OCI-LY3 (cell line): Measurements from ENCODE around the gene S100A6.

ENCODE experiments used
- H2AFZ ChIP-seq: fragments of 200-600, 300-600 bp; shearing (Covaris generic); 2 replicates; pipeline ENCODE4 v1.6.0; 2014; ENCODE audit warnings: antibody characterized with exemption, low read depth, low read length
- H3K27ac ChIP-seq: fragments of 200-600, 300-600 bp; sonication (generic); 2 replicates; pipeline ENCODE4 v1.5.1; 2014; ENCODE audit warnings: mild to moderate bottlenecking, low read length, moderate library complexity, mixed read lengths
- H3K27me3 ChIP-seq: fragments of 200-600, 300-600 bp; sonication (generic); 2 replicates; pipeline ENCODE4 v1.6.1; 2014; ENCODE audit warnings: low read depth, low read length, mixed read lengths
- H3K36me3 ChIP-seq: fragments of 200-600, 300-600 bp; sonication (generic); replicated peaks from 2 replicates; pipeline ENCODE3; 2014; ENCODE audit warnings: low read depth, low read length, mixed read lengths
- H3K4me1 ChIP-seq: fragments of 300-600, 200-600 bp; sonication (generic); 2 replicates; pipeline ENCODE4 v1.6.1; 2014; ENCODE audit warnings: low read length, mixed read lengths
- H3K4me2 ChIP-seq: fragments of 200-600, 300-600 bp; sonication (generic); 2 replicates; pipeline ENCODE4 v1.6.1; 2014; ENCODE audit warnings: low read length, mixed read lengths
- H3K4me3 ChIP-seq: fragments of 300-600, 200-600 bp; sonication (generic); 2 replicates; pipeline ENCODE4 v1.5.1; 2014; ENCODE audit warnings: antibody characterized with exemption, mild to moderate bottlenecking, low read length, moderate library complexity
- H3K79me2 ChIP-seq: fragments of 300-600, 200-600 bp; shearing (Covaris generic); 2 replicates; pipeline ENCODE4 v1.6.1; 2014; ENCODE audit warnings: mild to moderate bottlenecking, low read length, mixed read lengths
- H3K9ac ChIP-seq: fragments of 300-600, 200-600 bp; shearing (Covaris generic); 2 replicates; pipeline ENCODE4 v1.6.0; 2014; ENCODE audit warnings: mild to moderate bottlenecking, low read length, moderate library complexity
- H3K9me3 ChIP-seq: fragments of 200-600, 300-600 bp; shearing (Covaris generic); 2 replicates; pipeline ENCODE4 v1.6.1; 2014; ENCODE audit warnings: low read length, mixed read lengths; ENCODE audit not compliant: insufficient read depth
- H4K20me1 ChIP-seq: fragments of 200-600, 300-600 bp; sonication (generic); 2 replicates; pipeline ENCODE4 v1.6.1; 2016; ENCODE audit warnings: low read length, mixed read lengths; ENCODE audit not compliant: insufficient read depth
- EZH2phosphoT487 ChIP-seq: fragments of 200-600 bp; shearing (Covaris generic); IDR thresholded peaks from 2 replicates; pipeline ENCODE4 v1.6.1; 2018; ENCODE audit warnings: antibody characterized with exemption, mixed run types, low read depth
- TF ChIP-seq, protein P1 (sequence below): fragments of 200-600, 300-600 bp; sonication (generic); IDR thresholded peaks from 2 replicates; pipeline ENCODE4 v1.5.1; 2014; ENCODE audit warnings: antibody characterized with exemption, low read length, low read depth

The S100A6 gene

DNA sequence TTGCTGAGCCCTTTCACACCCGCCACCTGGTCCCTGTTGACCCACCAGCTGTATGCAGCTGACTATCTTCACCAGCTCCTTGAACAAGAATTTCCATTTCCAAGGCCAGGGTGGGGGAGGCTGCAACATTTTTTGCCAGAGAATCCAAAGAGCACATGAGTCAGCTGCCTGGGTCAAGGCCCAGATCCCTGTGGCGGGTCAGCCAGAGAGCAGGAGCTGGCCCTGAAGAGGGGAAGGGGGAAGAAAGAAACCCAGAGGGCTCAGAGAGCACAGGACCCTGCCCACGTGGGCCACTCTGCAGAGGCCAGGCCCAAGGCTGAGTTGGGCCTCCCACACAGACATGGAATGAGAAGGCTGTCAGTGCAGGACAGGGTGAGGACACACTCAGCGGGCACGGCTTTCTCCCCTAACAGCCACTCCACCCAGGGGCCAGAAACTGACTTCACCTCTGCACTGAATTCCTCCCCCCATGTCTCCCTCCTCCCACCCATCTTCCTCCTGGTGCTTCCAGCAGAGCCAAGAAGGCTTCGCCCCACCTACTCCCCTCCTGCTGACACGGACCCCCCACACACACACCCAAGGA lies 28.9 kb downstream of the S100A6 start:
- no peaks in the 10 kb centered on the region for H3K36me3 ChIP-seq
- no peak overlapping the region for H3K27ac ChIP-seq
- H3K9ac ChIP-seq, result no peak overlapping the region
- H3K79me2 ChIP-seq, result no peaks in the 10 kb centered on the region
- H3K4me1 ChIP-seq, result peaks cover 11% of the 10 kb centered on the region
- no peak for TF ChIP-seq EZH2phosphoT487
- TF ChIP-seq, protein P1, sequence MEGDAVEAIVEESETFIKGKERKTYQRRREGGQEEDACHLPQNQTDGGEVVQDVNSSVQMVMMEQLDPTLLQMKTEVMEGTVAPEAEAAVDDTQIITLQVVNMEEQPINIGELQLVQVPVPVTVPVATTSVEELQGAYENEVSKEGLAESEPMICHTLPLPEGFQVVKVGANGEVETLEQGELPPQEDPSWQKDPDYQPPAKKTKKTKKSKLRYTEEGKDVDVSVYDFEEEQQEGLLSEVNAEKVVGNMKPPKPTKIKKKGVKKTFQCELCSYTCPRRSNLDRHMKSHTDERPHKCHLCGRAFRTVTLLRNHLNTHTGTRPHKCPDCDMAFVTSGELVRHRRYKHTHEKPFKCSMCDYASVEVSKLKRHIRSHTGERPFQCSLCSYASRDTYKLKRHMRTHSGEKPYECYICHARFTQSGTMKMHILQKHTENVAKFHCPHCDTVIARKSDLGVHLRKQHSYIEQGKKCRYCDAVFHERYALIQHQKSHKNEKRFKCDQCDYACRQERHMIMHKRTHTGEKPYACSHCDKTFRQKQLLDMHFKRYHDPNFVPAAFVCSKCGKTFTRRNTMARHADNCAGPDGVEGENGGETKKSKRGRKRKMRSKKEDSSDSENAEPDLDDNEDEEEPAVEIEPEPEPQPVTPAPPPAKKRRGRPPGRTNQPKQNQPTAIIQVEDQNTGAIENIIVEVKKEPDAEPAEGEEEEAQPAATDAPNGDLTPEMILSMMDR, result no peak
- H3K9me3 ChIP-seq, result no peaks in the 10 kb centered on the region
- H3K4me2 ChIP-seq, result no peak overlapping the region
- no peak overlapping the region for H2AFZ ChIP-seq
- H3K4me3 ChIP-seq, result no peak overlapping the region
- 0 out of 2 replicates have a peak, but pooled peaks cover 3% of the 10 kb centered on the region for H3K27me3 ChIP-seq
- no peaks in the 10 kb centered on the region for H4K20me1 ChIP-seq

DNA sequence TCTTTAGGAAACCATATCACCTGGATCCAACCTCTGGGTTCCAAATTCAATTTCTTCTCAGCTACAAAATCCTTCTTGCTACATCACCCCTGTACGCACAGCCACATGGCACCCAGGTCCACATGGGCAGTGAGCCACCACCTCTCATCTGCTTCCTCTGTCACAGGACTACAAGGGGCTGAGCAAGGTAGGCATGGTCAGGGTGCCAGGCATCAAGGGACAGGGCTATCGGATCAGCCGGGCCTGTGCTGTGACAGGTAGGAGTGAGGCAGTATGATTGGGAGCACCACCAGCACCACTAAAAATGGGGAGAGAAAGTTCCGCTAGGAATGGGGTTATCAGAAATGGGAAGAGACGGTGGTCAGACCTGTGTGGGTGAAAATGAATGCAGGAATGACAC lies 29.4 kb downstream of the S100A6 start:
- Histone ChIP-seq H3K4me1 (peaks cover 10% of the 10 kb centered on the region), H3K9ac (no peak overlapping the region), H3K27ac (no peak overlapping the region), H4K20me1 (no peaks in the 10 kb centered on the region), H3K4me2 (no peak overlapping the region), H3K27me3 (0 out of 2 replicates have a peak, but pooled peaks cover 3% of the 10 kb centered on the region), H3K9me3 (no peaks in the 10 kb centered on the region), H3K36me3 (no peaks in the 10 kb centered on the region), H3K4me3 (no peak overlapping the region), H2AFZ (no peak overlapping the region), H3K79me2 (no peaks in the 10 kb centered on the region)
- TF ChIP-seq EZH2phosphoT487, result no peak
- TF ChIP-seq, protein P1, result no peak

DNA sequence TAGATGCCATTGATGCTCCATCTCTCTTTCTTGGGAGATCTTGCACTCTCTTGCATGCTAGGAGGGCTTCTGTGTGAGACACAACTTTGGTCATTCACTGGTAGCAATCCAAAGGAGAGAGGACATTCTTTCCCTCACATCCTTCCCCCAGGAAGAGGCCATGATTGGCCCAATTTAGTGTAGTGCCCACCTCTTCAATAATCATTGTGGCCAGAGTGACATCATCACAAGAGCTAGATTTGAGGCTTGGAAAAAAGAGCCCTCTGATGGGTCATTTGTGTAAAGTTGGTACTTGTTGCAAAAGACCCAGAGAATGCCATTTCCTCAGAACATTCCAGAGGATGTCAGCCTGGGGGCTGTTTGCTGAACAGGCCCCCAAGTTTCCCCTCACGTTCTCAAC lies 30.2 kb downstream of the S100A6 start:
- Histone ChIP-seq H3K79me2 (no peaks in the 10 kb centered on the region), H3K4me1 (0 out of 2 replicates have a peak, but pooled peaks cover 2% of the 10 kb centered on the region), H3K9me3 (no peaks in the 10 kb centered on the region), H3K4me2 (no peak overlapping the region), H4K20me1 (no peaks in the 10 kb centered on the region), H3K9ac (no peak overlapping the region), H3K27me3 (0 out of 2 replicates have a peak, but pooled peaks cover 3% of the 10 kb centered on the region), H2AFZ (no peak overlapping the region), H3K4me3 (no peak overlapping the region), H3K36me3 (no peaks in the 10 kb centered on the region), H3K27ac (no peak overlapping the region)
- TF ChIP-seq, protein P1, result no peak

DNA sequence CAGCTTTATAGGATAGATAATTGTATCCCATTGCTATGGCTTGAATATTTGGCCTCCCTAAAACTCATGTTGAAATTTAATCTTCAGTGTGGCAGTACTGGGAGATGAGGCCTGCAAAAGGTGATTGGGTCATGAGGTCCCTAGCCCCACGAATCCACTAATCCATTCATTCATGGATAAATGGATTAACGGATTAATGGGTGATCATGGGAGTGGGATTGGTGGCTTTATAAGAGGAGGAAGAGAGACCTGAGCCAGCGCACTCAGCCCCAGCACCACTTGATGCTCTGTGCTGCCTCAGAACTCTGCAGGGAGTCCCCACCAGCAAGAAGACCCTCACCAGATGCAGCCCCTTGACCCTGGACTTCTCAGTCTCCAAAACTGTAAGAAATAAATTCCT lies 32.0 kb downstream of the S100A6 start:
- TF ChIP-seq EZH2phosphoT487, result no peak
- TF ChIP-seq, protein P1, result no peak
- Histone ChIP-seq H3K4me1 (no peaks in the 10 kb centered on the region), H3K27ac (no peak overlapping the region), H3K4me3 (no peak overlapping the region), H3K36me3 (no peaks in the 10 kb centered on the region), H3K9me3 (no peaks in the 10 kb centered on the region), H3K79me2 (no peaks in the 10 kb centered on the region), H2AFZ (no peak overlapping the region), H3K4me2 (no peak overlapping the region), H4K20me1 (no peaks in the 10 kb centered on the region), H3K27me3 (peaks cover 18% of the 10 kb centered on the region; the same call in 1 of the 2 replicates), H3K9ac (no peak overlapping the region)
